ENCODE results near the gene ARMC5.

GRCh38 chr16:31427441-31428278, 31.6 kb upstream of the ARMC5 start:
- TF ChIP-seq POLR2A (IDR thresholded peaks at IDR 0.05) = no peak
- TF ChIP-seq, protein P1, sequence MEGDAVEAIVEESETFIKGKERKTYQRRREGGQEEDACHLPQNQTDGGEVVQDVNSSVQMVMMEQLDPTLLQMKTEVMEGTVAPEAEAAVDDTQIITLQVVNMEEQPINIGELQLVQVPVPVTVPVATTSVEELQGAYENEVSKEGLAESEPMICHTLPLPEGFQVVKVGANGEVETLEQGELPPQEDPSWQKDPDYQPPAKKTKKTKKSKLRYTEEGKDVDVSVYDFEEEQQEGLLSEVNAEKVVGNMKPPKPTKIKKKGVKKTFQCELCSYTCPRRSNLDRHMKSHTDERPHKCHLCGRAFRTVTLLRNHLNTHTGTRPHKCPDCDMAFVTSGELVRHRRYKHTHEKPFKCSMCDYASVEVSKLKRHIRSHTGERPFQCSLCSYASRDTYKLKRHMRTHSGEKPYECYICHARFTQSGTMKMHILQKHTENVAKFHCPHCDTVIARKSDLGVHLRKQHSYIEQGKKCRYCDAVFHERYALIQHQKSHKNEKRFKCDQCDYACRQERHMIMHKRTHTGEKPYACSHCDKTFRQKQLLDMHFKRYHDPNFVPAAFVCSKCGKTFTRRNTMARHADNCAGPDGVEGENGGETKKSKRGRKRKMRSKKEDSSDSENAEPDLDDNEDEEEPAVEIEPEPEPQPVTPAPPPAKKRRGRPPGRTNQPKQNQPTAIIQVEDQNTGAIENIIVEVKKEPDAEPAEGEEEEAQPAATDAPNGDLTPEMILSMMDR (IDR thresholded peaks at IDR 0.05) = no peak
